Measurements from ENCODE around the gene PTK6.
A peak's percentile ranks its signal among the peaks of the same experiment; 100 is the strongest.

Gene PTK6

GRCh38 chr20:63554361-63555278 is 17.4 kb upstream of the PTK6 start:
- no peak overlapping the region for H3K4me3 ChIP-seq (replicated peaks; ENCODE audit: low read depth, low read length)
- TF ChIP-seq, protein P1, sequence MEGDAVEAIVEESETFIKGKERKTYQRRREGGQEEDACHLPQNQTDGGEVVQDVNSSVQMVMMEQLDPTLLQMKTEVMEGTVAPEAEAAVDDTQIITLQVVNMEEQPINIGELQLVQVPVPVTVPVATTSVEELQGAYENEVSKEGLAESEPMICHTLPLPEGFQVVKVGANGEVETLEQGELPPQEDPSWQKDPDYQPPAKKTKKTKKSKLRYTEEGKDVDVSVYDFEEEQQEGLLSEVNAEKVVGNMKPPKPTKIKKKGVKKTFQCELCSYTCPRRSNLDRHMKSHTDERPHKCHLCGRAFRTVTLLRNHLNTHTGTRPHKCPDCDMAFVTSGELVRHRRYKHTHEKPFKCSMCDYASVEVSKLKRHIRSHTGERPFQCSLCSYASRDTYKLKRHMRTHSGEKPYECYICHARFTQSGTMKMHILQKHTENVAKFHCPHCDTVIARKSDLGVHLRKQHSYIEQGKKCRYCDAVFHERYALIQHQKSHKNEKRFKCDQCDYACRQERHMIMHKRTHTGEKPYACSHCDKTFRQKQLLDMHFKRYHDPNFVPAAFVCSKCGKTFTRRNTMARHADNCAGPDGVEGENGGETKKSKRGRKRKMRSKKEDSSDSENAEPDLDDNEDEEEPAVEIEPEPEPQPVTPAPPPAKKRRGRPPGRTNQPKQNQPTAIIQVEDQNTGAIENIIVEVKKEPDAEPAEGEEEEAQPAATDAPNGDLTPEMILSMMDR (IDR thresholded peaks at IDR 0.05; ENCODE audit: low read depth, low read length, missing control alignments) = no peak

DNA sequence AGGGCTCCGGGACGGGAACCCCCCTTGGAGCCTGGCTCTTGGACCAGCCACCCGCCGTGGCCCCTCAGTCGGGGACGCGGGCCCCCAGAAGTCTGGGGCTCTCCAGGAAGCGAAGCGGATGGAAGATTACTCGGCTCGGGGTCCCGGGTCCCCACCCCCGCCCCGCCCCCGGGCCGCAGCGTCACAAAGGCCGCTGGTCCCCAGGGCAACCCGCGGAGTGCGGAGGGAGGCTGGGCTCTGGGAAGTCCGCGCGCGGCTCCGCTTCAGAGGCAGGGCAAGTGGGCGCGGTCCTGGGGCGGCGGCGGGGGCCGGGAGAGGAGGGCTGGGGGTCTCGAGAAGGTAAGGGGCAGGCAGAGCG is 16.7 kb upstream of the PTK6 start, which contains the start of gene FNDC11:
FNDC11 (plus strand) TSS at position 227 of the 358 bp plus-strand sequence. CDS start 1,505 bp downstream, outside the sequence.
- DNase-seq (ENCODE audit: extremely low read depth, low read depth) = no peak
- TF ChIP-seq, protein P1 (IDR thresholded peaks at IDR 0.05; ENCODE audit: low read depth, low read length, missing control alignments) = no peak
- peak within 1 kb of the TSS; percentile 44 for H3K4me3 ChIP-seq (replicated peaks; ENCODE audit: low read depth, low read length)

More at GRCh38 chr20:63554361-63555278, 17.4 kb upstream of the PTK6 start:
- no peak for DNase-seq (ENCODE audit: extremely low read depth, low read depth)

DNA sequence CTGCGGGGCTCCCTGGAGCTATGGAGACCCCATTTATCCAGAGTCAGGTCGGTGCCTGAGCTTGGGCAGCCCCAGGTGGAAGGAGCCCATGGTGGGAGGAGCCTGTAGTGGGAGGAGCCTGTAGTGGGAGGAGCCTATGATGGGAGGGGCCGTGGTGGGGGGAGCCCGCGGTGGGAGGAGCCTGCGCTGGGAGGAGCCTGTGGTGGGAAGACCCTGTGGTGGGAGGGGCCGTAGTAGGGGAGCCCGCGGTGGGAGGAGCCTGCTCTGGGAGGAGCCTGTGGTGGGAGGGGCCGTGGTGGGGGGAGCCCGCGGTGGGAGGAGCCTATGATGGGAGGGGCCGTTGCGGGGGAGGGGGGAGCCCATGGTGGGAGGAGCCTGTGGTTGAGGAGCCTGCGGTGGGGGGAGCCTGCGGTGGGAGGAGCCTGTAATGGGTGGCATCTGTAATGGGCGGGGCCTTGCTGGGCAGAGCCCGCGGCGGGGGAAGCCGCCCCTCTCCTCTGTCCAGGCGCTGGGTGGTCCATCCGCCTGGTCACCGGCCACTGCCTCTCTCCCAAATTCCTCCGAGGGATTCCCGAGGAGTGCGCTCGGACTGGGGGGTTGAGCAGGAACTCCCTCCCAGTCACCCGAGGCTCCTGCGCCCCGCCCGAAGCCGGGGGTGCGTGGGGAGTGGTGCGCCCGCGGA is 16.2 kb upstream of the PTK6 start:
- no peak for DNase-seq (ENCODE audit: extremely low read depth, low read depth)
- H3K4me3 ChIP-seq (replicated peaks; ENCODE audit: low read depth, low read length) = peak overlapping the region; percentile 44
- TF ChIP-seq, protein P1 (IDR thresholded peaks at IDR 0.05; ENCODE audit: low read depth, low read length, missing control alignments) = no peak

DNA sequence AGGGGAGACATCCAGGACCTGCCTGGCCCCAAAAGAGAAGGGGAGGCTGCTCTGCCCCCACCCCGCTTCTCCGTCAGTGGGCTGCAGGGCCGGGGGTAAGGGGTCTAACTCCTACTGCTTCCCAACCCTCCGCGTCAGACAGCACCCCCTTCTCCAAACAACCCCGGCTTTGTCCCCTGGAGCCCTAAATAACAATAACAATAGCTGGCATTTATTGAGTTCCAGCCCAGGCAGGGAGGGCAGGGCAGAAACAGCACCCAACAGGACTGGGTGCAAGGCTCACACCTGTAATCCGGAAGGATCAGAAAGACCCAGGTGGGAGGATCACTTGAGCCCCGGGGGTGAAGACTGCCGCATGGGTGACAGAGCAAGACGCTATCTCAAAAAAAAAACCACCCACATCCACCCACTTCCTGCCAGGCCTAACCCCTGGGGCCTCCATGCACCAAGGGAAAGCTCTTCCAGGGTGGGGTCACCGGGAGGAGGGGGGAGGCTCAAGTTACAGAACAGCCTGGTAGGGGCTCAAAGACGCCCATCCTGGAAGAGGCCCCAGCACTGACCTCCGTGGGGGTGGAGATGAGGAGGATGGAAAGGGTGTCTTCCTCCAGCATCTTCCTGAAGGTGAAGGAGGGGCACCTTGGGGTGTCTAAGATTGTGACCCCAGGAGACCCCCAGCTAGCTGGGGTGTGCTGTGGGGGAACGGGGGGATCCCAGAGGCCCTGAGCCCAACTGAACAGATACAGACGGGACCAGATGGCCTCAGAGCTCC is 15.5 kb upstream of the PTK6 start:
- TF ChIP-seq, protein P1 (IDR thresholded peaks at IDR 0.05; ENCODE audit: low read depth, low read length, missing control alignments) = no peak
- no peak overlapping the region for H3K4me3 ChIP-seq (replicated peaks; ENCODE audit: low read depth, low read length)
- DNase-seq (ENCODE audit: extremely low read depth, low read depth) = no peak

DNA sequence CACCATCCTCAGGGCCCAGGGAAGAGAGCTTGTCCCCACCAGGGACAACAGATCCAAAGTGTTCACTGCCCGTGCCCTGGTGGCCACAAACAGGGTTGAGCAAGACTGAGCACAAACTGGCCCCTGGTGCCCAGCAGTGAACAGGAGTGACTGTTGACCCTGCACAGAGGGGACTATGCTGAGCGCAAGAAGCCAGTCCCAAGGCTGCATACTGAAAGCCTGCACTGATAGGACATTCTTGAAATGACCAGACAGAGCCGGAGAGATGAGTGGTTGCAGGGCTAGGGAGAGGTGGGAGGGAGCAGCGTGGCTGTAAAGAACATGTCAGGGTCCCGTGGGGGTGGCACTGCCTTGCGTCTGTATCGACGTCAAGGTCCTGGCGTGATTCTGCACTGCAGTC is 13.9 kb upstream of the PTK6 start:
- no peak overlapping the region for H3K4me3 ChIP-seq (replicated peaks; ENCODE audit: low read depth, low read length)
- DNase-seq (ENCODE audit: extremely low read depth, low read depth) = no peak
- TF ChIP-seq, protein P1 (IDR thresholded peaks at IDR 0.05; ENCODE audit: low read depth, low read length, missing control alignments) = no peak

GRCh38 chr20:63549679-63550282 is 12.6 kb upstream of the PTK6 start:
- TF ChIP-seq, protein P1 (IDR thresholded peaks at IDR 0.05; ENCODE audit: low read depth, low read length, missing control alignments) = no peak
- no peak for DNase-seq (ENCODE audit: extremely low read depth, low read depth)

More at GRCh38 chr20:63549679-63550282, 12.6 kb upstream of the PTK6 start:
- no peak overlapping the region for H3K4me3 ChIP-seq (replicated peaks; ENCODE audit: low read depth, low read length)
